Measurements from ENCODE around the gene DNAH3. TPM values are rescaled to one million over a fixed set of nuclear protein-coding genes. Genes with fewer than 3 reads are reported as not detected.
A peak's percentile ranks its signal among the peaks of the same experiment; 100 is the strongest.
"Not testable (repeated sequence)": the region's sequence is repeated elsewhere in the genome, so short reads cannot be mapped to it uniquely, and the experiment has no call there.

Gene DNAH3
- polyA plus RNA-seq, 12 donors: 0.08 to 0.97 (median 0.41) TPM; not detected in 2

GRCh38 chr16:20942256-20942655 is 208.4 kb downstream of the DNAH3 start:
- no peak for DNase-seq

DNA sequence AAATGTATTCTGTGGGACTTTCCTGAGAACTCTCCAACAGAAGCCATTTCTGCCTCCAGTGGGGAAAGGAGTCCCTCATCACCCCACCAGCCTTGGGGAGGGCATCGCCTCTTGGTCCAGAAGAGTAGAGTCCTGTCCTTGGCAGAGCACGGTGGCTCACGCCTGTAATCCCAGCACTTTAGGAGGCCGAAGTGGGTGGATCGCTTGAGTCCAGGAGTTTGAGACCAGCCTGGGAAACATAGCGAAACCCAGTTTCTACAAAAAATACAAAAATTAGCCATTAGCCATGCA is 209.1 kb downstream of the DNAH3 start:
- no peak for DNase-seq

- DNase-seq: no peak
These were observed 209.6 kb downstream of the DNAH3 start for GRCh38 chr16:20940871-20941635.

GRCh38 chr16:20939611-20940010 is 211.0 kb downstream of the DNAH3 start:
- no peak for DNase-seq

- DNase-seq: no peak
These were observed 212.2 kb downstream of the DNAH3 start for GRCh38 chr16:20938426-20938825.

GRCh38 chr16:20937736-20938135 is 212.9 kb downstream of the DNAH3 start:
- no peak for DNase-seq

GRCh38 chr16:20933589-20933988 is 217.1 kb downstream of the DNAH3 start:
- DNase-seq: no peak

DNA sequence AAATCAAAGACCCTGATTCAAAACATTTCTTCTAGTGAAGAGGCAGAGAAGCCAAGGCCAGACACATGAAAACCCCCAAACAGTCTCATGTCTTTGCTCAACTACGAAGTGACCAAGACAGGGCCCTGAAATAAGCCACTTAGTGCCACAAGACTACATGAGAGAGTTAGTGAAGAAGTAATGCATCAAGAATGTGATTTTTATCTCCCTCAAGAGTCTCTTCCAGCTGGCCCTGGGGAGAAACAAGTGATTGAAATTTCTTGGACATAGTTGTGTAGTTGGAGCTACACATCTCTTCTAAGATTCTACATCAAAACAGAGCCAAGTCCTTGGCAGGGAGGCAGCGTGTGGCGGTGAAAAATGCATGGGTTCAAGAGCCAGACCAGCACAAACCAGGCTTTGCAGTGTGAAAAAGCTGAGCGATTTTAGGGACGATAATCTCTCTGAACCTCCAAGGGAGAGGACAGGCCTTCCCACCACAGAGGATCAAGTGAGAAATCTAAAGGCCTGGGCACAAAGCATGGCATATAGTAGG is 219.5 kb downstream of the DNAH3 start:
- no peak for DNase-seq

GRCh38 chr16:20930365-20930690 is 220.3 kb downstream of the DNAH3 start:
- no peak for DNase-seq

DNA sequence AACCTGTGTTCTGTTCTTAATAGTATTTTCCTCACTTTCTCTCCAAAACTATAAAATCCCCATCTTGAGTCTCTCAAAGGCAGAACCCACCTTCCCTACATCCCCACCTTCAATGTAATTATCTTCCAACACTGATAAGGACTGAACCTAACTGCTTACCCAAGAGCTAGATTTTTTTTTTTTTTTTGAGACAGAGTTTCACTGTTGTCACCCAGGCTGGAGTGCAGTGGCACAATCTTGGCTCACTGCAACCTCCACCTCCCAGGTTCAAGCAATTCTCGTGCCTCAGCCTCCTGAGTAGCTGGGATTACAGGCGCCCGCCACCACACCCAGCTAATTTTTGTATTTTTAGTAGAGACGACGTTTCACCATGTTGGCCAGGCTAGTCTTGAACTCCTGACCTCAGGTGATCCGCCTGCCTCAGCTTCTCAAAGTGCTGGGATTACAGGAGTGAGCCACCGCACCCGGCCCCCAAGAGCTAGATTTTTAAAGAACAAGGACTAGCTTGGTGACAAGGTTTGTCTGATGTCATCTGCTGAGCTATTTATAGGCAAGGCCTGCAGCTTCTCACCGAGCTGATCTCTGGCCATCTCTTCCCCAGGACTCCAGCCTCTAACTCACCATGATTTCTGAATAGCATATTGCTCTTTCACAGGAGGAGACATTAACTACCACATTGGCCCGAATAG is 220.8 kb downstream of the DNAH3 start:
- DNase-seq: not testable (repeated sequence)

- DNase-seq: peak; percentile 46
These were observed 221.8 kb downstream of the DNAH3 start for GRCh38 chr16:20928774-20929411.

GRCh38 chr16:20925751-20926150 is 224.9 kb downstream of the DNAH3 start:
- no peak for DNase-seq

- DNase-seq: no peak
These were observed 226.8 kb downstream of the DNAH3 start for GRCh38 chr16:20923876-20924275.

DNA sequence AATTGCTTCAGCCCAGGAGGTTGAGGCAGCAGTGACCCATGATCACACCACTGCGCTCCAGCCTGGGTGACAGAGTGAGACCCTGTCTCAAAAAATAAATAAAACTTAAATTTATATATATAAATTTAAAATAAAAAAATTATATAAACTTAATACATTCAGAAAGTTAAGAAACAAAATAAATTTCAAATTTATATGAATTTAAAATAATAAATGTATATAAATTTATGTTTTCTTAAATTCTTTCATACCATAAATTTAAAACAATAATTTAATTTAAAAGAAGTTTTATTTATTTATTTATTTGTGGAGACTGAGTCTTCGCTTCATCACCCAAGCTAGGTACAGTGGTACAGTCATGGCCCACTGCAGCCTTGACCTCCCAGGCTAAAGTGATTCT is 229.8 kb downstream of the DNAH3 start:
- DNase-seq: no peak

- DNase-seq: no peak
These were observed 230.6 kb downstream of the DNAH3 start for GRCh38 chr16:20920091-20920490.

DNA sequence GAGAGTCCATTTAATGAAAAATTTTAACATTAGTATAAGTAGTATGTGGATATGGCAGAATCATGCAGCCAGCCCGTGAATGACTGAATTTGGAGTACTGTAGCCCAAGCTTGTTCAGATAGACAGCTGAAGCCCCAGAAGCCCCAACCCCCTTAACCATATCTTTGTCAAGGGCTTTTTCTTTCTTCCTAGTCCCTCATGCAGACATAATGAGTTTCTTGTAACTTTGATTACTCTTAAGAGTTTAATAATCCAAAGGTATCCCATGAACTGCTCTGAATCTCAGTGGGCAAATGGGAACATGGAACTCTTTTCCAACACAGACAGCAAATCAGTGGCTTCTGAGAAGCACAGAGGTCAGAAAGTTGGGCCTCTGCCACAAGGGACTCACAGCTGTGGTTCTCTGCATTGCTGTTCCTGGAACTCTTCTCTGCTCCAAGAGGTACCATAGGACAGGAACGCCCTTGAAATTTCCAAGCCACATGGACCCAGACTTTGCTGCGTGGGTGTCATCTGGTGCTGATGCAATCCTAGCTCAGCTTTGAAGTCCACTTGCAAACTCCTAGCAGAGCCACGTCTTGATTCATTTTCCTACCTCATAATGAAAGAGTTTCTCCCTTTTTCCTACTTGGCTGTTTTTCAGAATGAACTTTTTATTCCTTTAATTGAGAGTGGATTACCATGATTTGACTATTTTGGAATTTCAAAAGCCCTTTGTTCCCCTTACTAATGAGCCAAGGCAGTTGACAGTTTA is 232.0 kb downstream of the DNAH3 start:
- DNase-seq: no peak

GRCh38 chr16:20916942-20917341 is 233.7 kb downstream of the DNAH3 start:
- DNase-seq: no peak

DNA sequence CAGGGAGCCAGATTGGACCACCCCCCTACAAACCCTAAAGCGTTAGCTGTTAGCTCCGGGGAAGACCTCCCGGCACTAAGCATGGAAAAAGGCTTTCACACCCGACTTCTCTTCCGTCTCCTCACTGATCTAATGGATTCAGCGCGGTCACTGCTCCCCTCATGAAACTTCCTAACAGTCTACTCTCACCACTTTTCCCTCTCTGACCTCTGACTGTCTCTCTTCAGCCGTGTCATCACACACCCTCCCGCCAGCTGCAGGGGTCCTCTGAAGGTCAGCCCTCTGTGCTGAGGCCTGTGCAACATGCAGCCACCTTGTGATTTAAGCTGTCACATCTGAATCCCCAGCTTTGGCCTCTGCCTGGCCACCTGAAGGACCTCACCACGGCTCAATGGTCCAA is 234.4 kb downstream of the DNAH3 start:
- no peak for DNase-seq

DNA sequence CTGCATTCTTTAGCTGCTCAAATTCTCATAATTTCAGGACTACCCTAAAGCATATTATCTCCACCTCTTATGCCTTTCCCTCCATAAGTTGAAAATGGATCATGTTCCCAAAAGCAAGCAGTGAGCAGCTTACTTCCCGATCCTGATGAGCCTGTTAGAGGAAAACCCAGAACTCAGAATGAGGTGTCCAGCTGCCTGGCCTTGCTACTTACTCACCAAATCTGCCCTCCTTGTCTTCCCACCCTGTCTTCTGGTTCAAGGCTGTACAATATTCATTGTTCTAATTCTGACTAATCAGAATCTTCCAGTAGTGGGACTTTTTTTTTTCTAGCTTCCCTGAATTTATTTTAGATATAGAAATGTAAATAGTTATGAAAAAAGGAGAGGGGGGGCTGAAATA is 239.3 kb downstream of the DNAH3 start:
- DNase-seq: no peak

DNA sequence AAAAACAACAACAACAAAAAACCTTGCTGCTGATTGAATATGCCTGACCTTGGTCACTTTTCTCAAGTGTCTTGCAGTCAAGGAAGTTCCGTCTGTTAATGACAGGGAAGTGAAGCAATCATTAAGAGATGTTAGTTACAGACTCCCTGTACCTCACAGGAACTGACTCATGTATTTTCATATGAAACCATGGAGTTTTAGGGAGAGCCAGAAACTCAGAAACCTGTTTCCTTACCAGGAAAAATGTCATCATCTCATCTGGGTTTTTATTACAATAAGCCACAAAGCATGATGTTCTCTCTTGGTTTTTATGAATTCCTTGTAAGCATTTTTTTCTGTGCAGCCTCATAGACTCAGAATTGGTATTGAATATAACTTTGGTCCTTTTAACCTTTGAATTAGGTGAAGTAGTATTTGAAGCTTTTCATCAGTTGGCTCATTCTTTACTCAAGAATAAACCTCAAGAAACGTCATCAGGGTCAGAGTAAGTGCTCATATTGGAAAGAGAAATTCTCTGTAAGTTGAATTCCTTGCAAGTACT is 239.8 kb downstream of the DNAH3 start:
- peak; percentile 50 for DNase-seq

GRCh38 chr16:20906341-20907255 is 244.0 kb downstream of the DNAH3 start:
- peak; percentile 61 for DNase-seq
